Measurements from ENCODE around the gene CPZ. TPM values are rescaled to one million over a fixed set of nuclear protein-coding genes. Genes with fewer than 3 reads are reported as not detected.

Gene CPZ
- total and polyA plus RNA-seq, 2 donors = 0.94 to 4.4 TPM

DNA sequence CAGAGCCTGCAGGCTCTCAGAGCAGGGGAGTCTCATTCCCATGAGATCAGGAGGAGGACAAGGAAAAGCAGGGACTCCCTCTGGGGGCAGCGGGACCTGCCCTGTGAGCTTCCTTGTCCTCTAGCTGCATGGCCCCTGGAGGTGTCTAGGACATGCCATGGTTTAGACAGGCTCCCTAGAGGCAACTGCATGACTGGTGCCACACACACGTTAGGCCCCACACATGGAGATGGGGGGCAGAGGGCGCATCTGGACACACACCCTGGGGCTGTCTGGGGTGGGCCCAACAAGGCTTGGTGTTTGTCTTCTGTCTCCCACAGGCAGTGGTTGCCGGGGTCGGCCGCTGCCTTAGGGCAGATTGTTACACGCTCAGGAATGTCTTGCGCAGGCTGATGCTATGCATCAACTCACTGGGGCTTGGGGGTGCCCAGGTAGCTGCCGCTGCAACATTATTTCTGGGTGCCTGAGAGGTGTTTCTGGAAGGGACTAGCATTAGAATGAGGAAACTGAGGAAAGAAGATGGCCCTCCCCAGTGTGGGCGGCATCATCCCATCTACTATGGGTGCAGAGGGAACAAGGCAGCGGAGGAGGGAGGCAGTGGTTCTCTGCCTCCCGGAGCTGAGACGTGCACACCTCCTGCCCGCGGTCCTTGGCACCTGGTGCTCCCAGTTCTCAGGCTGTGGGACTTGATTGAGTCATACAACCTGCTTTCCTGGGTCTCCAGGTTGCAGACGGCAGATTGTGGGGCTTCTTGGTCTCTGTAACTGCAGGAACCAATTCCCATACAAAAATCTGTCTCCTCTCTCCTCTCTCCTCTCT, 44.4 kb upstream of the CPZ start:
- Histone ChIP-seq H3K36me3 (ENCODE audit: control insufficient read depth in 2 of 2, insufficient read depth in 2 of 2, low read length in 1 of 2) (no peaks in the 10 kb centered on the region), H3K4me3 (ENCODE audit: low read length in 2 of 2) (no peak overlapping the region), H3K27ac (ENCODE audit: low read depth in 1 of 2, low read length in 1 of 2) (no peak overlapping the region), H3K27me3 (ENCODE audit: control insufficient read depth in 2 of 2, insufficient read depth in 1 of 2, low read length in 1 of 2) (peaks cover 0 to 3% of the 10 kb centered on the region in 2 donors), H3K9me3 (ENCODE audit: control insufficient read depth in 2 of 2, insufficient read depth in 1 of 2, low read length in 1 of 2) (no peaks in the 10 kb centered on the region), H3K4me1 (ENCODE audit: control insufficient read depth in 2 of 2, insufficient read depth in 2 of 2, low read length in 2 of 2) (no peaks in the 10 kb centered on the region)
- 95% methylated on average over 16 of the region's 16 CpGs for WGBS
- DNase-seq (ENCODE audit: low read depth in 6 of 9, low spot score in 9 of 9) = no peak

DNA sequence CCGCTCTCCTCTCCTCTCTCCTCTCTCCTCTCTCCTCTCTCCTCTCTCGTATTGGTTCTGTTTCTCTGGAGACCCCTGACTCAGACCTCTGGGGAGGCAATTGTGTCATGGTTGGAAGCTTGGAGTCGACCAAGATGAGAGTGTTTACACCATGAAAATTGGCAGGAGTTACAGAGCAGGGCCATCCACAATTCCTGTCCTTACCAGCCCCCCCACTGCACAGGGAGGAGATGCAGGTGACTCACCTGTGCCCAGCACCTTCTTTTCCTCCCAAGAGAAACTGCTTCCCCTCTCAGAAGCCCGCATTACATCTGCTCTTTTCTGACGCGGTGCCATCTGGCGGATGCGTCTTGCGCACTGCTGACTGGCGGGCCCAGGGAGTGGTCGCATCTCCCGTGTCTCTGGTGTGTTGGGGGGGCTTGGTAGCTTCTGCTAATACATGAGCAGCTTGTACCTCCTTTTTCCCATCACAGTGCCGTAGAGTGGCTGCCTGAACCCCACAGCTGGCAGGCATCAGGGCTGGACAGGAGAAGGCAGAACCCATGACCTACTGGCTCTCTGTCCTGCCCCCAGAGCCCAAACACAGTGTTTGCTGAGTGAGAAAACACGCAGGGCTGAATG, 43.7 kb upstream of the CPZ start:
- 86% methylated on average over 14 of the region's 14 CpGs for WGBS
- no peaks in the 10 kb centered on the region for H3K4me1 ChIP-seq (ENCODE audit: control insufficient read depth in 2 of 2, insufficient read depth in 2 of 2, low read length in 2 of 2)

GRCh38 chr4:8549352-8549931, 43.1 kb upstream of the CPZ start:
- no peaks in the 10 kb centered on the region for H3K9me3 ChIP-seq (ENCODE audit: control insufficient read depth in 2 of 2, insufficient read depth in 1 of 2, low read length in 1 of 2)
- no peaks in the 10 kb centered on the region for H3K4me1 ChIP-seq (ENCODE audit: control insufficient read depth in 2 of 2, insufficient read depth in 2 of 2, low read length in 2 of 2)
- no peak overlapping the region for H3K27ac ChIP-seq (ENCODE audit: low read depth in 1 of 2, low read length in 1 of 2)
- no peak overlapping the region for H3K4me3 ChIP-seq (ENCODE audit: low read length in 2 of 2)
- no peak for DNase-seq (ENCODE audit: low read depth in 6 of 9, low spot score in 9 of 9)
- H3K27me3 ChIP-seq (ENCODE audit: control insufficient read depth in 2 of 2, insufficient read depth in 1 of 2, low read length in 1 of 2) = peaks cover 0 to 3% of the 10 kb centered on the region in 2 donors
- no peaks in the 10 kb centered on the region for H3K36me3 ChIP-seq (ENCODE audit: control insufficient read depth in 2 of 2, insufficient read depth in 2 of 2, low read length in 1 of 2)
- WGBS = 83% methylated on average over 11 of the region's 11 CpGs

More for the DNA sequence above, 43.7 kb upstream of the CPZ start:
- Histone ChIP-seq H3K36me3 (ENCODE audit: control insufficient read depth in 2 of 2, insufficient read depth in 2 of 2, low read length in 1 of 2) (no peaks in the 10 kb centered on the region), H3K4me3 (ENCODE audit: low read length in 2 of 2) (no peak overlapping the region), H3K27ac (ENCODE audit: low read depth in 1 of 2, low read length in 1 of 2) (no peak overlapping the region), H3K9me3 (ENCODE audit: control insufficient read depth in 2 of 2, insufficient read depth in 1 of 2, low read length in 1 of 2) (no peaks in the 10 kb centered on the region), H3K27me3 (ENCODE audit: control insufficient read depth in 2 of 2, insufficient read depth in 1 of 2, low read length in 1 of 2) (peaks cover 0 to 3% of the 10 kb centered on the region in 2 donors)
- no peak for DNase-seq (ENCODE audit: low read depth in 6 of 9, low spot score in 9 of 9)

GRCh38 chr4:8550691-8551090, 41.9 kb upstream of the CPZ start:
- Histone ChIP-seq H3K27ac (ENCODE audit: low read depth in 1 of 2, low read length in 1 of 2) (no peak overlapping the region), H3K4me3 (ENCODE audit: low read length in 2 of 2) (no peak overlapping the region), H3K27me3 (ENCODE audit: control insufficient read depth in 2 of 2, insufficient read depth in 1 of 2, low read length in 1 of 2) (no peaks in the 10 kb centered on the region), H3K9me3 (ENCODE audit: control insufficient read depth in 2 of 2, insufficient read depth in 1 of 2, low read length in 1 of 2) (no peaks in the 10 kb centered on the region), H3K36me3 (ENCODE audit: control insufficient read depth in 2 of 2, insufficient read depth in 2 of 2, low read length in 1 of 2) (no peaks in the 10 kb centered on the region), H3K4me1 (ENCODE audit: control insufficient read depth in 2 of 2, insufficient read depth in 2 of 2, low read length in 2 of 2) (no peaks in the 10 kb centered on the region)
- 87% methylated on average over 9 of the region's 9 CpGs for WGBS
- DNase-seq (ENCODE audit: low read depth in 6 of 9, low spot score in 9 of 9) = no peak

DNA sequence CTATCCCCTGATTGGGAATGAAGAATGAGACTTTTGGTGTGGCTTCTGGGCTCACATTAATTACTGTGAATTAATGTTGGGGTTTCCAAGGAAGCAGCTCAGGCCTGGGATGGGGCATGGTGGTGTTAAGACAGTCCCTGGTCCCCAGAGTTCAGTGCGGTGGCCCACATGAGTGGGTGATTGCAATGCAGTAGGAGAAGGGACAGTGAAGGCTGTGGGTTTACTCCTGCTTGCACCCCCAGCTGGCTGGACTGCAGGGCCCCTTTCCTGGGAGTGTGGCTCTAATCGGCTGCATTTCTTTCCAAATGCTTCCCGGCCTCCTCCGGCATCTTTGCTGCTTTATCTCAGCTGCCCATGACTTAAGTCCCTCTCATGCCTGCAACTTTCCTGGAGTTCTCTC, 40.5 kb upstream of the CPZ start:
- no peak overlapping the region for H3K27ac ChIP-seq (ENCODE audit: low read depth in 1 of 2, low read length in 1 of 2)
- H3K27me3 ChIP-seq (ENCODE audit: control insufficient read depth in 2 of 2, insufficient read depth in 1 of 2, low read length in 1 of 2) = no peaks in the 10 kb centered on the region
- no peaks in the 10 kb centered on the region for H3K4me1 ChIP-seq (ENCODE audit: control insufficient read depth in 2 of 2, insufficient read depth in 2 of 2, low read length in 2 of 2)
- no peaks in the 10 kb centered on the region for H3K36me3 ChIP-seq (ENCODE audit: control insufficient read depth in 2 of 2, insufficient read depth in 2 of 2, low read length in 1 of 2)
- no peaks in the 10 kb centered on the region for H3K9me3 ChIP-seq (ENCODE audit: control insufficient read depth in 2 of 2, insufficient read depth in 1 of 2, low read length in 1 of 2)
- 94% methylated on average over 4 of the region's 4 CpGs for WGBS
- H3K4me3 ChIP-seq (ENCODE audit: low read length in 2 of 2) = no peak overlapping the region
- DNase-seq (ENCODE audit: low read depth in 6 of 9, low spot score in 9 of 9) = no peak

DNA sequence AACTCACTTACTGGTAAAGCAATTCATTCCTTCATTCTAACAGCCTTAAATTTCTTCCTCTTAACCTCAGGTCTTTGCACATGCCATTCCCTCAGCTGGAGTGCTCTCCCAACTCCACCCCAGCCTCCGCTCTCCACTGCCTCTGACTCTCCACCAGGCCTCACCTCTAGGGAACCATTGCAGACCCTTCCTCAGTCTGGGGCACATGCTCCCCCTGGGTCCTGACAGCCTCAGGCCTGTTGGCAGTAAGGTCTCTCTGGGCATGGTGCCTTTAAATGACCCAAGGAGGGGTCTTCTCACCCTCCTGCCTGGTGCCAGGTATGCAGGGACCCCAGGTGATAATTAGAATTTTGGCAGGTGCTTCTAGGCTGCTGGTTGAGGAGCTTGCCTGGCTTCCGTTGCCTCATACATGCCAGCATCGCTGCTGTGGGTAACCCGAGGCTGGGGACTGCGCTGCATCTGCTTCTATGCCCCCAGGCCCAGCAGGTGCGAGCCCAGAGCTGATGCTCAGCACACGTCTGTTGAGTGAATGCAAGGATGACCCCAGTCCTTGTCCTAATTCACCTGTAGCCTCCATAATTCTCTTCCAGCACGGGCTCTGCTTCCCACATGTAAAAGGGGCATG, 39.9 kb upstream of the CPZ start:
- no peak for DNase-seq (ENCODE audit: low read depth in 6 of 9, low spot score in 9 of 9)
- H3K9me3 ChIP-seq (ENCODE audit: control insufficient read depth in 2 of 2, insufficient read depth in 1 of 2, low read length in 1 of 2) = no peaks in the 10 kb centered on the region
- 95% methylated on average over 8 of the region's 8 CpGs for WGBS

DNA sequence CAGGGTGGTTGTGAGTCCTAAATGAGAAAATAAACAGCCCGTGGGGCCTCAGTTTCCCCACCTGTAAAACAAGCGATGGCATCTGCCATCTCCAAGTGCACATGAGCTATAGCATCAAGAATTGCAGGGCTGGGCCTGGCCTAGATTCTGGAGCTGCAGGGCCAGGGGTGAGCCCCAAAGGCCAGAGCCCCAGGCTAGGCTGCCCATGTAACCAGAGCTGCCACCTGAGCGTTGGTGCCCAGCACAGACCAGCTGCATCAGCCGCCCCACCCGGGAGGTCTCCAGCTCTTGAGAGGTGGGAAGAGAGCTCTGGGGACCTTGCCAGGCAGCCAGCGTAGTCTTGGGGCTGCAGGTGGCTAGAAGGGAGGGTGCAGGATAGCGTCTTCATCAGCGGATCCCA, 39.3 kb upstream of the CPZ start:
- 88% methylated on average over 8 of the region's 8 CpGs for WGBS
- Histone ChIP-seq H3K4me1 (ENCODE audit: control insufficient read depth in 2 of 2, insufficient read depth in 2 of 2, low read length in 2 of 2) (no peaks in the 10 kb centered on the region), H3K27ac (ENCODE audit: low read depth in 1 of 2, low read length in 1 of 2) (no peak overlapping the region), H3K4me3 (ENCODE audit: low read length in 2 of 2) (no peak overlapping the region), H3K36me3 (ENCODE audit: control insufficient read depth in 2 of 2, insufficient read depth in 2 of 2, low read length in 1 of 2) (no peaks in the 10 kb centered on the region), H3K9me3 (ENCODE audit: control insufficient read depth in 2 of 2, insufficient read depth in 1 of 2, low read length in 1 of 2) (no peaks in the 10 kb centered on the region), H3K27me3 (ENCODE audit: control insufficient read depth in 2 of 2, insufficient read depth in 1 of 2, low read length in 1 of 2) (no peaks in the 10 kb centered on the region)
- no peak for DNase-seq (ENCODE audit: low read depth in 6 of 9, low spot score in 9 of 9)

More for the DNA sequence above, 39.9 kb upstream of the CPZ start:
- Histone ChIP-seq H3K4me1 (ENCODE audit: control insufficient read depth in 2 of 2, insufficient read depth in 2 of 2, low read length in 2 of 2) (no peaks in the 10 kb centered on the region), H3K36me3 (ENCODE audit: control insufficient read depth in 2 of 2, insufficient read depth in 2 of 2, low read length in 1 of 2) (no peaks in the 10 kb centered on the region), H3K27me3 (ENCODE audit: control insufficient read depth in 2 of 2, insufficient read depth in 1 of 2, low read length in 1 of 2) (no peaks in the 10 kb centered on the region), H3K4me3 (ENCODE audit: low read length in 2 of 2) (no peak overlapping the region), H3K27ac (ENCODE audit: low read depth in 1 of 2, low read length in 1 of 2) (no peak overlapping the region)

DNA sequence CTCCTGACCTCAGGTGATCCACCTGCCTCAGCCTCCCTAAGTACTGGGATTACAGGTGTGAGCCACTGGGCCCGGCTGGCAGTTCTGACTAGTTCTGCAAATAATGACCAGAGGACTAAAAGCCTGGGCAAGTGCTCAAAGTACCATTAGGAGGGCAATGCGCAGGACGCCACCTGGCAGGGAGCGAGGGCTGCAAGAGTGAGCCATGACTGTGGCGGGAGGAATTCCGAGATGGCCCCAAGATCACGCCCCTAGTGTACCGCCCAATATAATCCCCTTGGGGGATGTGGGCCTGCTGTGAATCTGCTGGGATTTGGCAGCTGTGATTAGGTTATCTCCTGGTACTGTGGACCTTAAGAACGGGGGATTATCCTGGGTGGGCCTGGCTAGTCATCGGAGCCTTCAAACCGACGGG, 38.6 kb upstream of the CPZ start:
- no peak overlapping the region for H3K27ac ChIP-seq (ENCODE audit: low read depth in 1 of 2, low read length in 1 of 2)
- no peak for DNase-seq (ENCODE audit: low read depth in 6 of 9, low spot score in 9 of 9)
- 87% methylated on average over 12 of the region's 12 CpGs for WGBS

GRCh38 chr4:8554555-8555100, 37.9 kb upstream of the CPZ start:
- Histone ChIP-seq H3K36me3 (ENCODE audit: control insufficient read depth in 2 of 2, insufficient read depth in 2 of 2, low read length in 1 of 2) (no peaks in the 10 kb centered on the region), H3K4me3 (ENCODE audit: low read length in 2 of 2) (no peak overlapping the region), H3K4me1 (ENCODE audit: control insufficient read depth in 2 of 2, insufficient read depth in 2 of 2, low read length in 2 of 2) (no peaks in the 10 kb centered on the region), H3K27ac (ENCODE audit: low read depth in 1 of 2, low read length in 1 of 2) (no peak overlapping the region), H3K27me3 (ENCODE audit: control insufficient read depth in 2 of 2, insufficient read depth in 1 of 2, low read length in 1 of 2) (no peaks in the 10 kb centered on the region), H3K9me3 (ENCODE audit: control insufficient read depth in 2 of 2, insufficient read depth in 1 of 2, low read length in 1 of 2) (no peaks in the 10 kb centered on the region)
- 89% methylated on average over 17 of the region's 17 CpGs for WGBS
- no peak for DNase-seq (ENCODE audit: low read depth in 6 of 9, low spot score in 9 of 9)

More for the DNA sequence above, 38.6 kb upstream of the CPZ start:
- no peaks in the 10 kb centered on the region for H3K36me3 ChIP-seq (ENCODE audit: control insufficient read depth in 2 of 2, insufficient read depth in 2 of 2, low read length in 1 of 2)
- H3K9me3 ChIP-seq (ENCODE audit: control insufficient read depth in 2 of 2, insufficient read depth in 1 of 2, low read length in 1 of 2) = no peaks in the 10 kb centered on the region
- H3K4me1 ChIP-seq (ENCODE audit: control insufficient read depth in 2 of 2, insufficient read depth in 2 of 2, low read length in 2 of 2) = no peaks in the 10 kb centered on the region
- H3K27me3 ChIP-seq (ENCODE audit: control insufficient read depth in 2 of 2, insufficient read depth in 1 of 2, low read length in 1 of 2) = no peaks in the 10 kb centered on the region
- H3K4me3 ChIP-seq (ENCODE audit: low read length in 2 of 2) = no peak overlapping the region
